Liver (tissue), 9 donors: ENCODE measurements around the gene GAS2. TPM values are rescaled to one million over a fixed set of nuclear protein-coding genes. Genes with fewer than 3 reads are reported as not detected.
A peak's percentile ranks its signal among the peaks of the same experiment; 100 is the strongest.

Source experiments
- DNase-seq: peaks from one replicate; pipeline ENCODE4 v3.0.0-alpha.2; 2017; ENCODE audit warnings: low spot score
- H3K27ac ChIP-seq, 2 donors: one replicate each; pipeline ENCODE4 v1.7.0; 2013; ENCODE audit warnings: inconsistent platforms in 2 of 2, low read length in 2 of 2, control low read depth in 1 of 2, low read depth in 1 of 2, mild to moderate bottlenecking in 1 of 2
- H3K27me3 ChIP-seq, 4 donors: one replicate each; pipeline versions ENCODE4 v1.6.1 to v1.7.0; 2013; ENCODE audit warnings: low read length in 3 of 4, inconsistent platforms in 1 of 4, mild to moderate bottlenecking in 1 of 4, moderate library complexity in 1 of 4; ENCODE audit not compliant: control insufficient read depth in 4 of 4, insufficient read depth in 4 of 4
- H3K36me3 ChIP-seq, 4 donors: one replicate each; pipeline versions ENCODE4 v1.6.1 to v1.7.0; 2013; ENCODE audit warnings: low read length in 3 of 4, mild to moderate bottlenecking in 3 of 4, low read depth in 1 of 4, moderate library complexity in 1 of 4; ENCODE audit not compliant: control insufficient read depth in 4 of 4, insufficient read depth in 3 of 4
- H3K4me1 ChIP-seq, 4 donors: one replicate each; pipeline versions ENCODE4 v1.6.1 to v1.7.0; 2013; ENCODE audit warnings: low read length in 3 of 4, mild to moderate bottlenecking in 3 of 4, moderate library complexity in 1 of 4; ENCODE audit not compliant: control insufficient read depth in 4 of 4, insufficient read depth in 4 of 4
- H3K4me3 ChIP-seq, 3 donors: one replicate each; pipeline versions ENCODE4 v1.6.1 to v1.7.0; 2013; ENCODE audit warnings: low read length in 3 of 3, control low read depth in 1 of 3, low read depth in 1 of 3, mild to moderate bottlenecking in 1 of 3
- H3K9ac ChIP-seq, 2 donors: one replicate each; pipeline ENCODE4 v1.7.0; 2013; ENCODE audit warnings: low read length in 2 of 2, mild to moderate bottlenecking in 2 of 2, moderate library complexity in 2 of 2, control low read depth in 1 of 2, low read depth in 1 of 2
- H3K9me3 ChIP-seq, 4 donors: one replicate each; pipeline versions ENCODE4 v1.6.1 to v1.7.0; 2013; ENCODE audit warnings: low read length in 3 of 4; ENCODE audit not compliant: control insufficient read depth in 4 of 4
- EGR1 ChIP-seq, 2 donors: IDR thresholded peaks; 2 replicates each; pipeline ENCODE4 v1.6.1; 2016 to 2018; ENCODE audit warnings: antibody characterized with exemption in 2 of 2, low read depth in 2 of 2
- FOXA1 ChIP-seq: IDR thresholded peaks from 2 replicates; pipeline ENCODE4 v1.6.1; 2016; ENCODE audit warnings: antibody characterized with exemption
- FOXA2 ChIP-seq: IDR thresholded peaks from 2 replicates; pipeline ENCODE4 v1.6.1; 2016; ENCODE audit warnings: antibody characterized with exemption
- GABPA ChIP-seq, 2 donors: IDR thresholded peaks in 1 of 2; conservative IDR thresholded peaks in 1 of 2; 2 replicates each; pipeline ENCODE4 v1.6.1; 2016; ENCODE audit warnings: antibody characterized with exemption in 2 of 2, mild to moderate bottlenecking in 1 of 2, moderate library complexity in 1 of 2
- HNF4A ChIP-seq, 2 donors: conservative IDR thresholded peaks; 2 replicates each; pipeline ENCODE4 v1.6.1; 2016; ENCODE audit warnings: antibody characterized with exemption in 2 of 2, mild to moderate bottlenecking in 2 of 2
- HNF4G ChIP-seq: IDR thresholded peaks from 2 replicates; pipeline ENCODE4 v1.6.1; 2016; ENCODE audit warnings: antibody characterized with exemption
- JUND ChIP-seq, 2 donors: IDR thresholded peaks; 2 replicates each; pipeline ENCODE4 v1.6.1; 2016; ENCODE audit warnings: antibody characterized with exemption in 2 of 2
- NR2F2 ChIP-seq: IDR thresholded peaks from 2 replicates; pipeline ENCODE4 v1.6.1; 2016; ENCODE audit warnings: antibody characterized with exemption
- RAD21 ChIP-seq, 2 donors: IDR thresholded peaks; 2 replicates each; pipeline ENCODE4 v1.6.1; 2016; ENCODE audit warnings: antibody characterized with exemption in 2 of 2, mild to moderate bottlenecking in 2 of 2
- SP1 ChIP-seq: IDR thresholded peaks from 2 replicates; pipeline ENCODE4 v1.6.1; 2018; ENCODE audit warnings: antibody characterized with exemption, mild to moderate bottlenecking
- TAF1 ChIP-seq: conservative IDR thresholded peaks from 2 replicates; pipeline ENCODE4 v1.6.1; 2016; ENCODE audit warnings: antibody characterized with exemption, mild to moderate bottlenecking
- WGBS: extraction: QIAGEN DNeasy Blood & Tissue Kit; methylation state at CpG from one replicate; pipeline ENCODE4 v1.1.7; 2013; 5-methylcytosine and 5-hydroxymethylcytosine counted together
- polyA plus RNA-seq, 2 donors: library from polyadenylated mRNA; stranded (reverse) in 1 of 2; unstranded in 1 of 2; fragments of 200-250 nt in 1 of 2; fragments of >200 nt in 1 of 2; fragmentation: Nextera tagmentation in 1 of 2; extraction: Ambion mirVana in 1 of 2; gene quantifications; one replicate each; pipeline versions ENCODE4 v1.2.1 to v1.2.3, GENCODE V29; 2013 to 2015
- total RNA-seq, 2 donors: library from RNA; depleted of rRNA; stranded (reverse); fragments of >200 nt; gene quantifications; one replicate each; pipeline ENCODE4 v1.2.3, GENCODE V29; 2014
- TF ChIP-seq, protein P1 (sequence below): IDR thresholded peaks from 2 replicates; pipeline ENCODE4 v1.6.1; 2016; ENCODE audit warnings: antibody characterized with exemption
- TF ChIP-seq, protein P2 (sequence below): fragments of 150-350 bp; IDR thresholded peaks from 2 replicates; pipeline ENCODE4 v1.5.1; 2017; ENCODE audit warnings: improper control_type of control experiment, low read depth, low read length; ENCODE audit not compliant: missing input control
- TF ChIP-seq, protein P3 (sequence below): IDR thresholded peaks from 2 replicates; pipeline ENCODE4 v1.6.1; 2016; ENCODE audit warnings: antibody characterized with exemption
- TF ChIP-seq, protein P4 (sequence below): IDR thresholded peaks from 2 replicates; pipeline ENCODE4 v1.6.1; 2016; ENCODE audit warnings: antibody characterized with exemption
- donor health status: healthy.
- donor health status: healthy.
- donor health status: healthy.
- donor health status: healthy.
- donor health status: healthy.

GAS2 gene
- total and polyA plus RNA-seq, 4 donors, result 13.4 to 75.6 (median 42.3) TPM

DNA sequence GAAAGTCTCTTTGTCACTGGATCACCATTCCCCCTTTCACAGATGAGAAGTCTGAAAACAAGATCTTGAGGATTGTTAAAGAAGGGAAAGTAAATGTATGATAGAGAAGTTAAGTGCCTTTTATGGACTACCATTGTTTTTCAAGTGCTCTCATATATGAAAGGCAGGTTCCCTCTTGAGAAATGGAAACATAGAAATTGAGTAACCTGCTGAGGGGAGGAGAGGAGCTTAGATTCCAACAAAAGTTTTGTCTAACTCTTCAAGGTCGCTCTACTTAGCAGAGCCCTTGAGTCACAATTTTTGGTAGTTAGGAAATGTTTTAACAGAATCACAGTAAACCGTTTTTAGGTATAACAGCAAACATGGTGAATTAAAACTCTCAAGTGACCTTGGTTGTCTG, 83.1 kb downstream of the GAS2 start (continued):
- TF ChIP-seq, protein P1, sequence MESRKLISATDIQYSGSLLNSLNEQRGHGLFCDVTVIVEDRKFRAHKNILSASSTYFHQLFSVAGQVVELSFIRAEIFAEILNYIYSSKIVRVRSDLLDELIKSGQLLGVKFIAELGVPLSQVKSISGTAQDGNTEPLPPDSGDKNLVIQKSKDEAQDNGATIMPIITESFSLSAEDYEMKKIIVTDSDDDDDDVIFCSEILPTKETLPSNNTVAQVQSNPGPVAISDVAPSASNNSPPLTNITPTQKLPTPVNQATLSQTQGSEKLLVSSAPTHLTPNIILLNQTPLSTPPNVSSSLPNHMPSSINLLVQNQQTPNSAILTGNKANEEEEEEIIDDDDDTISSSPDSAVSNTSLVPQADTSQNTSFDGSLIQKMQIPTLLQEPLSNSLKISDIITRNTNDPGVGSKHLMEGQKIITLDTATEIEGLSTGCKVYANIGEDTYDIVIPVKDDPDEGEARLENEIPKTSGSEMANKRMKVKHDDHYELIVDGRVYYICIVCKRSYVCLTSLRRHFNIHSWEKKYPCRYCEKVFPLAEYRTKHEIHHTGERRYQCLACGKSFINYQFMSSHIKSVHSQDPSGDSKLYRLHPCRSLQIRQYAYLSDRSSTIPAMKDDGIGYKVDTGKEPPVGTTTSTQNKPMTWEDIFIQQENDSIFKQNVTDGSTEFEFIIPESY, result no peak

DNA sequence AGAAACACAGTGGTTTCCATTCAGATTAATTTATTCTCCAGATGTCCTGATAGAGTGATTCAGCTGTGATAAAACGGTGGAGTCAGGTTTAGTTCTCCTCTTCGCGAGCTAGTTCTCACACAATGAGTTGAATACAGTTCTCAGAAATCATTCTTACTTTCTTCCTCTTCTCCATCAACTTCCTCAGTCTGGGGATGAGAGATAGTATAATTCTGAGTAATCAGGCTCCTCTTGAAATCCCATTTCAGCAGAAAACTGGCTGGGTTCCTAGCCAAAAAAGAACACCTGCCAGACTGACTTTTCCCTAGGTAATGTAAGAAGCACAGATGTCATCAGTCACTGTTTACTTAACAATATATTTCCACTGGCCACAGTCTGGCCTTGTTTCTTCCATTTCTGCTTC, 86.5 kb downstream of the GAS2 start:
- 86% methylated on average over 3 of the region's 3 CpGs for WGBS
- H3K4me3 ChIP-seq, result no peak overlapping the region
- TF ChIP-seq FOXA2 (peak; percentile 13), FOXA1 (no peak)
- no peak for DNase-seq
- peaks cover 0 to 27% (median 3%) of the 10 kb centered on the region in 4 donors for H3K36me3 ChIP-seq
- H3K27ac ChIP-seq, result no peak overlapping the region
- no peaks in the 10 kb centered on the region for H3K9me3 ChIP-seq
- H3K27me3 ChIP-seq, result no peaks in the 10 kb centered on the region
- H3K9ac ChIP-seq, result no peak overlapping the region
- H3K4me1 ChIP-seq, result no peaks in the 10 kb centered on the region

DNA sequence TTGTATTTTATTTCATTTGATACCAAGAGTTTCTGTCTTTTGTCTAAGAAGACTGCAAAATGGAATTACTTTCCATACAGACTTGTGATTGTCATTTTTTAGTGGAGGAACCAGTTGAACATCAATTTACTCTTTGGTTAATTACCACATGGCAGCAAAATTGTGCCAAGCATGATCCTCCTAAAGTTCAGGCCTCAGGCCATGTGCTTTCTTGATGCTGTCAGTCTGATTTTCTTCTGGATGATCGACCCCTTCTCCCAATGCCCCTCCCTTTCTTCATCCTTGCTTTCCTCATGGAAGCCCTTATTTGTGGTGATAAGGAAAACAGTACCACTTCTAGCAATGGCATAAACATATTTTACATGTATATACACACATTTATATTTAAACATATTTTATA, 87.0 kb downstream of the GAS2 start:
- no peaks in the 10 kb centered on the region for H3K9me3 ChIP-seq
- 88% methylated on average over 1 of the region's 1 CpG for WGBS
- H3K27me3 ChIP-seq, result no peaks in the 10 kb centered on the region
- no peaks in the 10 kb centered on the region for H3K4me1 ChIP-seq
- H3K4me3 ChIP-seq, result no peak overlapping the region
- DNase-seq, result no peak
- no peak overlapping the region for H3K9ac ChIP-seq
- peaks cover 0 to 27% (median 3%) of the 10 kb centered on the region in 4 donors for H3K36me3 ChIP-seq
- no peak overlapping the region for H3K27ac ChIP-seq
- TF ChIP-seq NR2F2 (no peak), HNF4A (conservative IDR thresholded peaks at IDR 0.05) (no peak), FOXA2 (no peak), RAD21 (IDR thresholded peaks at IDR 0.05) (no peak), JUND (IDR thresholded peaks at IDR 0.05) (no peak), HNF4G (no peak), FOXA1 (no peak), TAF1 (no peak), GABPA (IDR thresholded peaks at IDR 0.05 in 1 of 2, conservative IDR thresholded peaks at IDR 0.05 in 1 of 2) (no peak)
- TF ChIP-seq, protein P2, sequence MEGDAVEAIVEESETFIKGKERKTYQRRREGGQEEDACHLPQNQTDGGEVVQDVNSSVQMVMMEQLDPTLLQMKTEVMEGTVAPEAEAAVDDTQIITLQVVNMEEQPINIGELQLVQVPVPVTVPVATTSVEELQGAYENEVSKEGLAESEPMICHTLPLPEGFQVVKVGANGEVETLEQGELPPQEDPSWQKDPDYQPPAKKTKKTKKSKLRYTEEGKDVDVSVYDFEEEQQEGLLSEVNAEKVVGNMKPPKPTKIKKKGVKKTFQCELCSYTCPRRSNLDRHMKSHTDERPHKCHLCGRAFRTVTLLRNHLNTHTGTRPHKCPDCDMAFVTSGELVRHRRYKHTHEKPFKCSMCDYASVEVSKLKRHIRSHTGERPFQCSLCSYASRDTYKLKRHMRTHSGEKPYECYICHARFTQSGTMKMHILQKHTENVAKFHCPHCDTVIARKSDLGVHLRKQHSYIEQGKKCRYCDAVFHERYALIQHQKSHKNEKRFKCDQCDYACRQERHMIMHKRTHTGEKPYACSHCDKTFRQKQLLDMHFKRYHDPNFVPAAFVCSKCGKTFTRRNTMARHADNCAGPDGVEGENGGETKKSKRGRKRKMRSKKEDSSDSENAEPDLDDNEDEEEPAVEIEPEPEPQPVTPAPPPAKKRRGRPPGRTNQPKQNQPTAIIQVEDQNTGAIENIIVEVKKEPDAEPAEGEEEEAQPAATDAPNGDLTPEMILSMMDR, result no peak
- TF ChIP-seq, protein P3, sequence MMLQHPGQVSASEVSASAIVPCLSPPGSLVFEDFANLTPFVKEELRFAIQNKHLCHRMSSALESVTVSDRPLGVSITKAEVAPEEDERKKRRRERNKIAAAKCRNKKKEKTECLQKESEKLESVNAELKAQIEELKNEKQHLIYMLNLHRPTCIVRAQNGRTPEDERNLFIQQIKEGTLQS, result no peak
- TF ChIP-seq, protein P4, sequence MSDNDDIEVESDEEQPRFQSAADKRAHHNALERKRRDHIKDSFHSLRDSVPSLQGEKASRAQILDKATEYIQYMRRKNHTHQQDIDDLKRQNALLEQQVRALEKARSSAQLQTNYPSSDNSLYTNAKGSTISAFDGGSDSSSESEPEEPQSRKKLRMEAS, result no peak

DNA sequence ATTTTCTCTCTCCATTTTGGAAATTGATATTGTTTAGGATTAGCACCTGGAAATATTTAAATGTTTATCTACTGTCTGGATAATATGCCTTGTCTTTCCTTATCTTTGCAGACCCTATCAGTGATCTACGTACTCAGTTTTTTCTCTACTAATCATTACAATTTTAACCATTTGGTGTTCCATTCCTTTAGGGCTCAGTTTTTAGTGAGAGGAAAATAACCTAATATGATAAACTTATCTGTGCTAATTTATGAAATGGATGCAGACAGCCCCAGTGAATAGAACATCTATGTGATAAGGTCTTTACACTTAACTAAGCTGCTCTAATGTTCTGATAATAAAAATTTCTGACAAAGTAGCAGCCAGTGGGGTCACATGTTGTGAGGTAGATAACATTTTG, 94.7 kb downstream of the GAS2 start:
- no peak for TF ChIP-seq SP1
- no peak for TF ChIP-seq NR2F2
- TF ChIP-seq HNF4A (conservative IDR thresholded peaks at IDR 0.05), result no peak
- TF ChIP-seq FOXA1, result no peak
- TF ChIP-seq, protein P3, result no peak
- TF ChIP-seq EGR1 (IDR thresholded peaks at IDR 0.05; ENCODE audit: low read depth in 2 of 2), result no peak
- TF ChIP-seq, protein P1, result no peak
- Histone ChIP-seq H3K27me3 (no peaks in the 10 kb centered on the region), H3K4me3 (no peak overlapping the region), H3K36me3 (peaks cover 0 to 13% (median 1%) of the 10 kb centered on the region in 4 donors), H3K9ac (no peak overlapping the region), H3K9me3 (no peaks in the 10 kb centered on the region), H3K4me1 (no peaks in the 10 kb centered on the region), H3K27ac (no peak overlapping the region)
- 66% methylated on average over 1 of the region's 1 CpG for WGBS
- DNase-seq, result no peak
